ENCODE results near the gene PNPLA7.

The PNPLA7 gene

GRCh38 chr9:137461663-137462395, 88.4 kb downstream of the PNPLA7 start:
- no peak overlapping the region for H3K4me3 ChIP-seq (replicated peaks in 1 of 2; ENCODE audit: low read depth in 2 of 2, low read length in 2 of 2)
- TF ChIP-seq CTCF (IDR thresholded peaks at IDR 0.05; ENCODE audit: low read depth, low read length), result peak; percentile 4
- peak; percentile 58 to 68 for DNase-seq (ENCODE audit: low read depth in 2 of 2)

GRCh38 chr9:137461316-137461662, 88.9 kb downstream of the PNPLA7 start:
- DNase-seq (ENCODE audit: low read depth in 2 of 2), result no peak
- no peak for TF ChIP-seq CTCF (IDR thresholded peaks at IDR 0.05; ENCODE audit: low read depth, low read length)
- H3K4me3 ChIP-seq (replicated peaks in 1 of 2; ENCODE audit: low read depth in 2 of 2, low read length in 2 of 2), result no peak overlapping the region

GRCh38 chr9:137460363-137461315, 89.6 kb downstream of the PNPLA7 start:
- H3K4me3 ChIP-seq (replicated peaks in 1 of 2; ENCODE audit: low read depth in 2 of 2, low read length in 2 of 2), result no peak overlapping the region
- TF ChIP-seq CTCF (IDR thresholded peaks at IDR 0.05; ENCODE audit: low read depth, low read length), result no peak

DNA sequence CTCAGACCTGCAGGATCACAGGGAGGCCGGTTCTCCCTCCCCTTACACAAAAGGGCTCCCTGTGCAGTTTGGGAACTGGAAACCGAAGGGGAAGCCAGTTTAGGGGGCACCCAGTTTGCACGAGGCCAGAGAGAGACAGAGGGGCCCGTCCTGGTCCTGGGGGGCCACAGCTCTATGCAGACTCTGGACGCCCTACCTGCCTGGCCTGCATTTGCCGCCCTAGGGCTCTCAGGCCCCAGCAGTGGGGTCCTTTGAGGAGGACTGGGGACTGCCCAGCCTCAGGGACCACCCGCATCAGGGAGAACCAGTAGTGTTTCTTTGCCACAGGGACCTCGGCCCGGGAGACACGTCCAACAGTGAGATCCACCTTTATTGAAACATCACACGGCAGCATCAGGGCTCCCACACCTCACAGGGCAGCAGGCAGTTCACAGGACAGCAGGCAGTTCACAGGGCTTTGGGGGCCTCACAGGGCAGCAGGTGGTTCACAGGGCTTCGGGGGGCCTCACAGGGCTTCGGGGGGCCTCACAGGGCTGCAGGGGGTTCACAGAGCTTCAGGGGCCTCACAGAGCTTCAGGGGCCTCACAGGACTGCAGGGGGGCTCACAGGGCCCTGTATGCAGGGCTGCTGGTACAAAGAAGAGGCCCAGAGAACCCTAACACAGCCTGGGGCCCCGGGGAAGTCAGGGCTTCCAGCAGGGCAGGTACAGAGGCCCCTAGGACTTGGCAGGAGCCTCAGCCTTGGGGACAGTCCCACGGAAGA, 90.4 kb downstream of the PNPLA7 start:
- no peak for TF ChIP-seq CTCF (IDR thresholded peaks at IDR 0.05; ENCODE audit: low read depth, low read length)
- peak overlapping the region; percentile 29 to 42 for H3K4me3 ChIP-seq (replicated peaks in 1 of 2; ENCODE audit: low read depth in 2 of 2, low read length in 2 of 2)
- DNase-seq (ENCODE audit: low read depth in 2 of 2), result no peak

More at GRCh38 chr9:137460363-137461315, 89.6 kb downstream of the PNPLA7 start:
- DNase-seq (ENCODE audit: low read depth in 2 of 2), result no peak

DNA sequence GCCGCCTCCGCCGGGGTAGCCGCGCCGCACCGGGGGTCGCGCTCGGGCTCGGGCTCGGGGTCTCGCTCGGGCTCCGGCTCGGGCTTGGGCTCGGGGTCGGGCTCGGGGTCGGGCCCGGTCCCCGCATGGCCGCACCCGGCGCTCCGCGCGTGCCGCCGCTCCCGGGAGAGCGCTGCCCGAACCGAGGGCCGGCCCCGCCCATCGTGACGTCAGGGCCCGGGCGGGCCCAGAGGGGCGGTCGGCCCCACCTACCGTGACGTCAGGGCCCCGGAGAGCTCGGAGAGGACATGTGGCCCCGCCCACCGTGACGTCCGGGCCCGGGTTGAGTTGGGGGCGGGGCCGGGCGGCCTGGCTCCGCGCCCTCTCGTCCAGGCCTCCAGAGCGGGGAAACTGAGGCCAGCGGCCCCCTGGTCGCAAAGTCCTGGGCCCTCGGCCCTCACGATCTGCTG, 91.0 kb downstream of the PNPLA7 start, which contains the start of gene NSMF:
NSMF (minus strand) TSS at position 183 of the 449 bp plus-strand sequence. CDS start 232 bp downstream, outside the sequence.
- no peak for TF ChIP-seq CTCF (IDR thresholded peaks at IDR 0.05; ENCODE audit: low read depth, low read length)
- H3K4me3 ChIP-seq (replicated peaks in 1 of 2; ENCODE audit: low read depth in 2 of 2, low read length in 2 of 2), result peak within 1 kb of the TSS; percentile 65 to 73
- peak; percentile 89 to 94 for DNase-seq (ENCODE audit: low read depth in 2 of 2)

Data from cardiac fibroblast (primary cell).